ENCODE data around the gene PLEKHG7. TPM values are rescaled to one million over a fixed set of nuclear protein-coding genes. Genes with fewer than 3 reads are reported as not detected.
A peak's percentile ranks its signal among the peaks of the same experiment; 100 is the strongest.
"Not testable (repeated sequence)": the region's sequence is repeated elsewhere in the genome, so short reads cannot be mapped to it uniquely, and the experiment has no call there.

PLEKHG7 gene
- total RNA-seq, 4 donors from 2014 or later, result not detected

DNA sequence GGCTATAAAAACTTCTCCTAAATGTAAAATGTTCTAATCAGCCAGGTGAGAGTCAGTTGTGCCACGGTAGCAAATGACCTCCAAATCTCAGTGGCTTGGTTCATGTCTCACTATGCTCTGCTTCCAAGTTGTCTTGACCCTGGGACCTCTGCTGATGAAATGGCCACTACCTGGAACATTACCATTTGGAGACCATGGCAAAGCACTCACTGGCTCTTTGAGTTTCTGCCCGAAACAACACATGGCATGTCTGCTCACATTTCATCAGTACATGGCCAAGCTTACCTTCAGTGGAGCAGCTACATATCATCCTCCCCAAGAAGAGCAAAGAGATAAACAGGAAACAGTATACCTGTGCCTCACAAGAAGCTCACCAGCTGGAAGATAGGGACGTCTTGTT is 40.2 kb downstream of the PLEKHG7 start:
- no peak for ATAC-seq
- Histone ChIP-seq H3K9me3 (no peaks in the 10 kb centered on the region), H3K4me1 (peaks cover 0 to 10% (median 0%) of the 10 kb centered on the region in 3 donors), H3K36me3 (no peaks in the 10 kb centered on the region), H3K27ac (no peak overlapping the region), H3K4me3 (no peak overlapping the region), H3K27me3 (no peaks in the 10 kb centered on the region)
- WGBS, 2 donors (ENCODE audit: low coverage in 1 of 2), result 78 to 100% methylated on average over 1 of the region's 3 CpGs
- TF ChIP-seq POLR2A (IDR thresholded peaks at IDR 0.05) (no peak), EP300 (IDR thresholded peaks at IDR 0.05) (no peak), CTCF (IDR thresholded peaks at IDR 0.05) (no peak)

DNA sequence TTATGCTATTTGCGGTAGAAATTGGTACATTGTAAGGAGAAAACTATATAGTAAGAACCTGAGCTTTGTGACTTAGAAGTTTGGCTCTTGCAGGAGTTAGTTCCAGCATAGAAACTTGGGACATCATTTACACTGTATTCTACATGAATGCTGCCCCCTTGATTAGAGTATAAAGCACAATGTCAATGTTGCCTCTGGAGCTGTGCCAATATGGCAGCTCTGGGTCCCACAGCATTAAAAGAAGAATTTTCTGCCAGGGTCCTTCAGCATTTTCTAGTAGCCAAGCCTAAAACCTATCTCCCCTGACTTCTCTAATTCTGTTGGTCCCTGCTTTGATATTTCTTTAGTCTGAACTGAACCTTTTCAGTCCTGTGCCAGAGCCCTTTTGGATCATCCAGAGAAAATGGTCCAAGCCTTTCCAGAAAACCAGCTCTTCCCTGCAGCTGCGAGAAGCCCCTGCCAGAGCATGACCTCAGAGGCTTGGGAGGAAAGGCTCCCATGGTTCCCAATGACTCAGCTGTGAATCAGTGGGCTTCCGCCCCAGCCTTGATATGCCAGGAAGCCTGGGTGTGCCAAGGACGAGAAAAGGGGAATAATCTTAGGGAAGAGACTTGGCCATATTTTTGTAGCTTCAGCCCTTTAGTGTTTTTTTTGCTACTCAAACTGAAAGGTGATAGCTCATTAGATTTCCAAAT is 43.2 kb downstream of the PLEKHG7 start:
- peaks cover 0 to 10% (median 0%) of the 10 kb centered on the region in 3 donors for H3K4me1 ChIP-seq
- H3K4me3 ChIP-seq, result no peak overlapping the region
- peak; percentile 94 for ATAC-seq
- peak overlapping the region in 3 of 4 donors; percentile 10 to 46 (median 34) for H3K27ac ChIP-seq
- no peaks in the 10 kb centered on the region for H3K36me3 ChIP-seq
- WGBS, 2 donors (ENCODE audit: low coverage in 1 of 2), result 35 to 39% methylated on average over 2 to 3 of the region's 4 CpGs
- no peaks in the 10 kb centered on the region for H3K27me3 ChIP-seq
- TF ChIP-seq POLR2A (IDR thresholded peaks at IDR 0.05) (no peak), EP300 (IDR thresholded peaks at IDR 0.05) (no peak), POLR2AphosphoS5 (IDR thresholded peaks at IDR 0.05) (peak; percentile 73), CTCF (IDR thresholded peaks at IDR 0.05) (no peak)
- H3K9me3 ChIP-seq, result no peaks in the 10 kb centered on the region

- peaks cover 0 to 10% (median 0%) of the 10 kb centered on the region in 3 donors for H3K4me1 ChIP-seq
- no peak for ATAC-seq
- no peaks in the 10 kb centered on the region for H3K9me3 ChIP-seq
- WGBS, 2 donors (ENCODE audit: low coverage in 1 of 2), result 64 to 73% methylated on average over 1 of the region's 1 CpG
- H3K27ac ChIP-seq, result no peak overlapping the region
- H3K27me3 ChIP-seq, result no peaks in the 10 kb centered on the region
- TF ChIP-seq EP300 (IDR thresholded peaks at IDR 0.05) (no peak), POLR2AphosphoS5 (IDR thresholded peaks at IDR 0.05) (no peak), CTCF (IDR thresholded peaks at IDR 0.05) (no peak), POLR2A (IDR thresholded peaks at IDR 0.05) (no peak)
- no peak overlapping the region for H3K4me3 ChIP-seq
- H3K36me3 ChIP-seq, result no peaks in the 10 kb centered on the region
Observed at GRCh38 chr12:92747151-92747550, 44.4 kb downstream of the PLEKHG7 start.

DNA sequence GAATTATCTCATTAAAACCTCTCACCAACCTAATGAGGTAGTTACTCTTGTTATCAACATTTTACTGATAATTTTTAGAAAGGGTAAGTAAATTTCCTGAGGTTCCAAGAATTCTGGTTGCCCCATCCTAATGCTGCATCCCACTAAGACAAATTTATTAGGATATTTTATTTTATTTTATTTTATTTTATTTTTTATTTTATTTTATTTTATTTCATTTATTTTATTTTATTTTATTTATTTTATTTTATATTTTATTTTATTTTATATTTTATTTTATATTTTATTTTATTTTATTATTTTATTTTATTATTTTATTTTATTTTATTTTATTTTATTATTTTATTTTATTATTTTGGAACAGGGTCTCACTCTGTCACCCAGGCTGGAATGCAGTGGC is 46.9 kb downstream of the PLEKHG7 start:
- H3K9me3 ChIP-seq, ATAC-seq, H3K36me3 ChIP-seq, H3K27ac ChIP-seq, H3K27me3 ChIP-seq, H3K4me3 ChIP-seq: not testable (repeated sequence)
- peaks cover 0 to 10% (median 0%) of the 10 kb centered on the region in 3 donors for H3K4me1 ChIP-seq

GRCh38 chr12:92753976-92754885 is 51.4 kb downstream of the PLEKHG7 start:
- Histone ChIP-seq H3K4me3 (no peak overlapping the region), H3K4me1 (no peaks in the 10 kb centered on the region), H3K36me3 (no peaks in the 10 kb centered on the region), H3K9me3 (no peaks in the 10 kb centered on the region), H3K27ac (peak overlapping the region in 1 of 4 donors; percentile 44), H3K27me3 (no peaks in the 10 kb centered on the region)
- ATAC-seq, result peak; percentile 52
- TF ChIP-seq POLR2AphosphoS5 (IDR thresholded peaks at IDR 0.05) (no peak), EP300 (IDR thresholded peaks at IDR 0.05) (no peak), POLR2A (IDR thresholded peaks at IDR 0.05) (no peak), CTCF (IDR thresholded peaks at IDR 0.05) (no peak)
- 61 to 78% methylated on average over 8 to 10 of the region's 10 CpGs for WGBS, 2 donors (ENCODE audit: low coverage in 1 of 2)
